ENCODE results near the gene UBE2J1. TPM values are rescaled to one million over a fixed set of nuclear protein-coding genes. Genes with fewer than 3 reads are reported as not detected.

UBE2J1 gene
- total RNA-seq, 1 donor from 2014 or later, result 32.8 TPM

- Mint-ChIP-seq H3K36me3 (ENCODE audit: low read depth) (peaks cover 57% of the 10 kb centered on the region), H3K4me3 (no peak overlapping the region), H3K27me3 (no peaks in the 10 kb centered on the region), H3K27ac (no peak overlapping the region), H3K9me3 (no peaks in the 10 kb centered on the region), H3K4me1 (peaks cover 26% of the 10 kb centered on the region)
- intact Hi-C loops (cut with micrococcal nuclease), result no loop called here
- ATAC-seq (ENCODE audit: low read depth) (no peak), DNase-seq (no peak)
- CTCF ChIA-PET, result no interaction called here
- POLR2A ChIA-PET, result no interaction called here
- TF ChIP-seq CTCF (IDR thresholded peaks at IDR 0.05), result no peak
Measured at GRCh38 chr6:89320012-89320559, 32.4 kb downstream of the UBE2J1 start.

- no peak for TF ChIP-seq CTCF (IDR thresholded peaks at IDR 0.05)
- no peak overlapping the region for H3K4me3 Mint-ChIP-seq
- intact Hi-C loops (cut with micrococcal nuclease), result no loop called here
- no peaks in the 10 kb centered on the region for H3K27me3 Mint-ChIP-seq
- peaks cover 52% of the 10 kb centered on the region for H3K36me3 Mint-ChIP-seq (ENCODE audit: low read depth)
- DNase-seq, result no peak
- H3K9me3 Mint-ChIP-seq, result no peaks in the 10 kb centered on the region
- peaks cover 25% of the 10 kb centered on the region for H3K4me1 Mint-ChIP-seq
- ChIA-PET CTCF (no interaction called here), POLR2A (interaction anchor here (0.6 kb wide), 1 partner anchor 334 kb away, joined by 4 read pairs; no protein-coding TSS in a partner anchor)
- H3K27ac Mint-ChIP-seq, result no peak overlapping the region
- ATAC-seq (ENCODE audit: low read depth), result no peak
Measured at GRCh38 chr6:89317067-89317466, 35.5 kb downstream of the UBE2J1 start.

GRCh38 chr6:89315249-89315885 is 37.2 kb downstream of the UBE2J1 start, which contains the start of gene GABRR2:
GABRR2 (minus strand) TSS chr6:89315299; CDS start chr6:89315165, 134 bp downstream.
- no peaks in the 10 kb centered on the region for H3K27me3 Mint-ChIP-seq
- no peak for TF ChIP-seq CTCF (IDR thresholded peaks at IDR 0.05)
- POLR2A ChIA-PET, result no interaction called here
- ATAC-seq (ENCODE audit: low read depth) (no peak), DNase-seq (no peak)
- H3K9me3 Mint-ChIP-seq, result no peaks in the 10 kb centered on the region
- H3K4me3 Mint-ChIP-seq, result no peak within 1 kb of the TSS
- H3K4me1 Mint-ChIP-seq, result peaks cover 18% of the 10 kb centered on the region
- intact Hi-C loops (cut with micrococcal nuclease), result no loop called here
- CTCF ChIA-PET, result no interaction called here
- H3K27ac Mint-ChIP-seq, result peak within 1 kb of the TSS; percentile 36
- H3K36me3 Mint-ChIP-seq (ENCODE audit: low read depth), result peaks cover 44% of the 10 kb centered on the region

- intact Hi-C loops (cut with micrococcal nuclease), result no loop called here
- Mint-ChIP-seq H3K27me3 (no peaks in the 10 kb centered on the region), H3K4me1 (peaks cover 12% of the 10 kb centered on the region), H3K36me3 (ENCODE audit: low read depth) (peaks cover 40% of the 10 kb centered on the region), H3K9me3 (no peaks in the 10 kb centered on the region), H3K4me3 (no peak overlapping the region), H3K27ac (no peak overlapping the region)
- DNase-seq (no peak), ATAC-seq (ENCODE audit: low read depth) (no peak)
- POLR2A ChIA-PET, result no interaction called here
- no peak for TF ChIP-seq CTCF (IDR thresholded peaks at IDR 0.05)
- CTCF ChIA-PET, result no interaction called here
Measured at GRCh38 chr6:89314692-89315091, 37.8 kb downstream of the UBE2J1 start.

GRCh38 chr6:89313006-89313405 is 39.5 kb downstream of the UBE2J1 start:
- H3K4me3 Mint-ChIP-seq, result no peak overlapping the region
- ChIA-PET POLR2A (no interaction called here), CTCF (no interaction called here)
- H3K36me3 Mint-ChIP-seq (ENCODE audit: low read depth), result peaks cover 34% of the 10 kb centered on the region
- intact Hi-C loops (cut with micrococcal nuclease), result no loop called here
- ATAC-seq (ENCODE audit: low read depth) (no peak), DNase-seq (no peak)
- H3K9me3 Mint-ChIP-seq, result no peaks in the 10 kb centered on the region
- H3K27ac Mint-ChIP-seq, result no peak overlapping the region
- H3K27me3 Mint-ChIP-seq, result no peaks in the 10 kb centered on the region
- TF ChIP-seq CTCF (IDR thresholded peaks at IDR 0.05), result no peak
- peaks cover 3% of the 10 kb centered on the region for H3K4me1 Mint-ChIP-seq

Measured in activated B cell treated with CpG ODN at 0.5 μM for 24 hours (primary cell).